Neural cell (in vitro differentiated cells): ENCODE data around the gene ATP2B1.

Experiments
- CTCF ChIP-seq: fragments of 450-650 bp; IDR thresholded peaks from 2 replicates; pipeline ENCODE4 v1.5.1; 2014; ENCODE audit warnings: antibody characterized with exemption, mild to moderate bottlenecking, moderate library complexity; ENCODE audit not compliant: poor library complexity, severe bottlenecking
- EP300 ChIP-seq: fragments of 450-650 bp; conservative IDR thresholded peaks from 2 replicates; pipeline ENCODE4 v1.6.1; 2014; ENCODE audit warnings: antibody characterized with exemption, mild to moderate bottlenecking, moderate library complexity; ENCODE audit not compliant: poor library complexity, severe bottlenecking
- EZH2 ChIP-seq: fragments of 200-600, 300-800 bp; shearing (Covaris generic), sonication (generic); IDR thresholded peaks from 2 replicates; pipeline ENCODE4 v1.6.1; 2014; ENCODE audit warnings: antibody characterized with exemption, low read length, borderline replicate concordance, mild to moderate bottlenecking; ENCODE audit not compliant: insufficient read depth, poor library complexity, severe bottlenecking
- MXI1 ChIP-seq: fragments of 450-650 bp; conservative IDR thresholded peaks from 2 replicates; pipeline ENCODE4 v1.6.1; 2014; ENCODE audit warnings: antibody characterized with exemption, mild to moderate bottlenecking; ENCODE audit not compliant: poor library complexity, severe bottlenecking
- POLR2AphosphoS5 ChIP-seq: IDR thresholded peaks from 2 replicates; pipeline ENCODE4 v1.6.1; 2012
- RAD21 ChIP-seq: fragments of 450-650 bp; conservative IDR thresholded peaks from 2 replicates; pipeline ENCODE4 v1.6.1; 2014; ENCODE audit warnings: antibody characterized with exemption, mild to moderate bottlenecking, moderate library complexity
- SMC3 ChIP-seq: fragments of 450-650 bp; conservative IDR thresholded peaks from 2 replicates; pipeline ENCODE4 v1.6.1; 2014; ENCODE audit warnings: antibody characterized with exemption, mild to moderate bottlenecking, moderate library complexity; ENCODE audit not compliant: poor library complexity

GRCh38 chr12:89559753-89560152 lies 148.9 kb downstream of the ATP2B1 start:
- TF ChIP-seq EP300 (no peak), CTCF (no peak), POLR2AphosphoS5 (no peak), SMC3 (no peak), MXI1 (no peak), EZH2 (no peak), RAD21 (no peak)
